ENCODE data around the gene FADS1.

Gene FADS1

DNA sequence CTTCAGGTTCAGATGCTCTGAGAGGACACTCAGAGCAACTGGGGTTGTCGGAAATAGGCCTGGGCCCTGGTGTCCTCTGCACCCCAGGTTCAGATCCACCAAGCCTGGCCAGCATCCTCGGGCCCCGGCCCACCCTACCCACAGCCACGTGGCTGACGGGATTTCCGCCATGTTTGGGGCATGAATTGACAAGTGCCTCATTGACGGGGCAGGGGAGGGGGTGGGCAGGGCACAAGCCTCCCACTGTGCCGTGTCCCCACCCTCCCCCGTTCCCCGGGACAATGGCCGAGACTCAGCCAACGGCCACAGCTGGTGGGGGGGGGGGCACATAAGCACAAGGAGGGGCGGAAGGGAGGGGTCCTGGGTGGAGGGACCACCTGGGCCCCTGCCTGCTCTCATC lies 55.9 kb downstream of the FADS1 start:
- DNase-seq (ENCODE audit: low read depth): no peak

DNA sequence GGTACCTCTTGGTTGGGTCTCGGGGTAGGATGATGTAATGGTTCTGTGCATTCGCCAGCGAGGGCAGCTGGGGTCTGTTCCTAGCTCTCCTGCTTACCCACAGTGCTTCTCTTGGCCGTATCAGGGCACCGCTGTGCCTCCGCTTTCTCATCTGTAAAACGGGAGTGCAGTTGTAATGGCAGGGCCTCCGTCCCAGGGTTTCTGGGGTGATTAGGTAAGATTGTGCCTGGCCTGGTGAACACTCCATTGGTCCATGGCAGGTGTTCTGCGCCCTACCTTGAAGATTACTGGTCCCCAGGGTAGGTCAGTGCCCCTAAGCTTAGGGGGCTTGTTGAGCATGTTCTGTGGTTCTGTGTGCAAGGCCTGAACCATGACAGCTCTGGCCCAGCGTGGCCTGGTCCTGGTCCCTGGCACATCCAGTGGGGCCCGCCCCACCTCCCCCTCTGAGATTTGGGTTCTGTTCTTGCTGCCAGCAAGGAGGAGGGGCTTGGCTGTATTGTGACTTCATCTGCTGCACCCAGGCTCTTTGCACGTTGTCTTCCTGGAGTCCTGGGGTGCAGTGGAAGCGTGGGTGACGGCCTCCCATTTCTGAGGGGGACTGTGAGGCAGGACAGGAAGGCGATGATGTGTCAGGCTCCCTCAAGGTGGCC lies 59.5 kb downstream of the FADS1 start:
- no peak for DNase-seq (ENCODE audit: low read depth)

DNA sequence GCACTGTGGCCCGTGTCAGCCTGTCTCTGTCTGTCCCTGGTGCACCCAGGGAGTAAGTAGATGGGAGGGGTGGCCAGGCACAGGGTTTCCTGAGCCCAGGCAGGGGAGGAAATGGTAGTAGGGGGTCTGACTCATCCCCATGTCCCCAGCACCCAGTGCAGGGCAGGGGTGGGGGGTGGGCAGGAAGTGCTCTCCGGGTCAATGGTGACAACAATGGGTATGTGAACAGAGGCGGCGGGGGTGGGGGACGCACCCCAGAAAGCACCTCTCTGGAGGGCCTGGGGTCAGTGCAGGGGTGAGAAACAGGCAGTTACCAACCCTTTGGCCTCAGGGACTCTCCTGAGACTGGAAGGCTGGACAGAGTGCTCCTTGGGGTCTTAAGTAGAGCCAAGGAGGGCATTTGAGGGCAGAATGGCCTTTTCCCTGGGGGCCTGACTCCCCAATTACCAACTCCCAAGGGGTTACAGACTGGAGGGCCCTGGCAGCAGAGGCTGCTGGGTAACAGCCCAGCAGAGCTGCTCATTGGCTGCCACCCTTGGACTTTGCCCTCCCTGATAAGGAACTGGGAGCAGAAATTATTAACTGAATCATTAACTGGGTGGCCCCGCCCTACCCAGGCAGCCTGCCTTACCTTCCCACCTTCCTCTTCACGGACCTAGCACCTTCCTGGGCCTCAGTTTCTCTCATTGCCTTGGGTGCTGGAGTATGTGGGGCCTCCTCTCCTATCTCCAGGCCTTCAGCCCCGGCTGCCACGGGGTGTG lies 60.2 kb downstream of the FADS1 start:
- DNase-seq (ENCODE audit: low read depth): peak; percentile 29

DNA sequence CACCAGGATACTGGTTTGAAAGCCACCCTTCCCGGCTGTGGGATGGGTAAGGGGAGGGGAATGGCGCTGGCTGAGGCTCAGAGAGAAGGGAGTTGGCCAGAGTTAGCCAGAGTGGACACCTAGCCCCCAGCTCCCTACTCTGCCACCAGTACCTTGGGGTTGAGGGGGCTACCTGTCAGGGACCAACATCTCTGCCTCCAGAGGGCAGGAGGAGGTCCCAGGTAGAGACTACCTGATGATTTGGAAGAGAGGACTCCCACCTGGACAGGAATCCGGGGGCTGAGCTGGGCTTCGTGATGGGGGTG lies 60.7 kb downstream of the FADS1 start:
- no peak for DNase-seq (ENCODE audit: low read depth)

DNA sequence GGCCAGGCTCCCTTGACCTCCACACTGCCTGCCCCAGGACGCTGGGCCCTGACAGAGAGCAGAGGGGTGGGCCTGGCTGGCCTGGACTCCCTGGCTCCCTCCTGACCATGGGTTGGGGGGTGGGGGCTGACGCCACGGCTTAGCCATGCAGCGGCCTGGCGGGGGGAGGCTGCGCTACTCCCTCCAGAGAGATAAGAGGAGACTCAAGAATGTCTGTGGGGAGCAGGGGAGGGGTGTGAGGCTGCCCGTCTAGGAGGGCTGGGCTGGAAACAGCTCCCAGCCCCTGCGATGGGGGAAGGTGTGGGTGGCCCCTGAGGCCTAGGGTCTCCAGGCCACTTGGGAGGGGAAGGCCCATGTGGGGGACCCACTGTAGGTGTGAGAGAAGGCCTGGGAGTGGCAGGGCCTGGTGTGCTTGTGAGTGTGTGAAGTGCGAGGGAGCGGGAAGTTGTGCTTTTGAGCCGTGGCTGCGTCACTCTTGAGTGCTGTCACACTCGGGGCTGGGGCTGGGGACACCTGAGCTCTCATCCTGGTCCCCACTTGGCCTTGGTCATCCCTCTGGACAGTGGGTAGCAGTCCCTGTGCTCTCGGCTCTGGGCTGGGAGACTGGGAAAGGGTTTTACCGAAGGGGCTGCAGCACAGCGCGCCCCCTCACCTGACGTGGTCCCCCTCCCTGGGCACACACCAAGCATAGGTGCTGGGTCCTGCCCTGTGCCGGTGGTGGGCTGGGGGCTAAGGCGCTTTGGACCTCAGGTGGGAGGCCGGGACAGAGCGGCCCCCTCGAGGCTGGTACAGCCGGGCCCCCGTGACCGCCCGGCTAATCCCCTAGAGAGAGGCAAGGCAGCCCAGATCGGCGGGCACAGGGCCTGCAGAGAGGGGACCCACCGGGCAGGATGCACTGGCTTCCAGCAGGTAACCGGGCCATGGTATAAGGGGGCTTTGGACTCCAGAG lies 62.0 kb downstream of the FADS1 start:
- no peak for DNase-seq (ENCODE audit: low read depth)

DNA sequence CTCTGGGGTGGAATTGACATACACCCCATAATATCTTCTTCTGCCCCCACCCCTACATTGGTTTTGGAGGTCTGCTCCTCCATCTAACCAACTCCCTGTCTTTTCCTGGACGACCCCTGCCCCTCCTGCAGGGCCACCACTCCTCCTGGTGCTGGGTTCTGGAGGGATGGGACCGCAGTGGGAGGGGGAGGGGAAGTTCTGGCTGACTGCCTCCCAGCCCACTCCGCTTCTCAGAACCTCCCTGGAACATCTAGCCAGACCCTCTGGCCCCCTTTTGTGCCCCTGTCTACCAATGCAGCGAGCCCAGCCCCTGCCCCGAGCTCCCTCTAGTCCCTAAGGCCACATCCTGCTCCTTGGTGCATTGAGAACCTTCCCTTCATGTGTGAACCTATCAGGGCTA lies 63.1 kb downstream of the FADS1 start:
- DNase-seq (ENCODE audit: low read depth): no peak

DNA sequence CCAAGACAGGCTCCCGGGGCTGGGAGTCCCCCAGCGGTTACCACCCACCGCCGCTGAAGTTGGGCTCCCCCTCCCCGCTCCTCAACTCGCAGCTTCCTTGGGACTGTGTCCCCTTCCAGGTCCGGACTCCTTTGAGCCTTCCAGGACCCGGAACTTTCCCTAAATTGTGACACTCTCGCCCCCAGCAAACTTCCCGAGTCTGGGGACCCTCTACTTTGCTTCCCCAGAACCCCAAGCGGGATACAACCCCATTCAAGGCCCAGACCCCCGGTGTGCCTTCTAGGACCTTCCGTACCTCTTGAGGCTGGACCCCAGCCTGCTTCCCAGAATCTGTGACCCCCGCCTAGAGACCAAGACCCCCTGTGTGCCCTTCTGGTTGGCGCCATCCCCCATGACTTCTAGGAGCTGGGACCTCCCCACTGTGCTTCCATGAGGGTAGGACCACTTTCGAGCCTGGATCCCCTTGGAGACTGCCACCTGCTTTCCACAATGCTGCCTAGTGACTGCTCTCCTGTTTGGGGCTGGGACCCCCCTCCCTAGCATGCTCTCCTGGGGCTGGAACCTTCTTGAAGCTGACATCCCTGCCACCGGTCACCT lies 63.8 kb downstream of the FADS1 start:
- no peak for DNase-seq (ENCODE audit: low read depth)

DNA sequence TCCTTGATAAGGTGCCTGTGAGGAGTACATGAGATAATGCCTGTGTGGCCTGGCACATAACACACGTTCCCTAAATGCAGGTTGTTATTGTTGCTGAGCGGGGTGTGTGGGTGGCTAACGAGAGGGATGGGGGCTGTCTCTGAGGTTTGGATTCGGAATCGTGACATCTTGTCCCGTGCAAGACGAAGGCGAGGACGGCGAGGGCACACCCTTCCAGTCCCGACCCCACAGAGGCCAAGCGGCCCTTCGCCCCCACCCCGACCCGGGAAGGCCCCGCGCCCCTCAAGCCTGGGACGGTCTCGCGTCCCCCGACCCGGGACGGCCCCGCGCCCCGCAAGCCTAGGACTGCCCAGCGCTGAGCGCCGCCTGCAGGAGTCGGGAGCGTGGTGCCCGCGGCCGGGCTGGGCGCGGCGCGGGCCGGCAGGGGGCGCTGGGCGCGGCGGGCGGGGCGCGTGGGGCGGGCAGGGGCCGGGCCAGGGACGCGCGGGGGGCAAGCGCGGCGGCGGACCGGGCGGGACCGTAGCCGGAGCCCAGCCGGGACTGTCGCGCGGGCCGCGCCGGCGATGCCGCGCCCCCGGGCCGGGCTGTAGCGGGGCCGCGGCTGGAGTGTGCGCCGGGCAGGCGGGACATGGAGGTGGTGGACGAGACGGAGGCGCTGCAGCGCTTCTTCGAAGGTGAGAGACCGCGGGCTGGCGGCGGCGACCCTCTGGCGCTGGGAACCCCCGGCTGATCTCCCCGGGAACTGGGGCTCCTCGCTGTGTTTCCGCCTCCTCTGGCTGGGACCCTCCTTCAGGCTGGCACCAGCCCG lies 64.5 kb downstream of the FADS1 start, which contains the start of gene MYRF:
Gene MYRF (plus strand): TSS at position 520 of the 808 bp plus-strand sequence. CDS start 109 bp downstream, at position 629.
- peak; percentile 45 for DNase-seq (ENCODE audit: low read depth)

DNA sequence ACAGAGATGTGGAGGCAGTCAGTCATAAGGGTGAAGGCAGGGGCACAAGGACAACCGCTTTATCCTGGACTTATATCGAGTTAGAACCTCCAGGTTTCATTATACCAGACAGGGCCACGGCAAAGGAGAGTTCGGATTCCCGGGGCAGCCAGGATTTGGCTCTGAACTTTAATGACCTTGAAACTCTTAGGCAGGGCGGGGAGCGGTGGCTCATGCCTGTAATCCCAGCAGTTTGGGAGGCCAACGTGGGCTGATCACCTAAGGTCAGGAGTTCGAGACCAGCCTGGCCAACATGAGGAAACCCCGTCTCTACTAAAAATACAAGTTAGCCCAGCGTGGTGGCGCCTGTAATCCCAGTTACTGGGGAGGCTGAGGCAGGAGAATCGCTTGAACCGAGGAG lies 65.4 kb downstream of the FADS1 start:
- DNase-seq (ENCODE audit: low read depth): no peak

DNA sequence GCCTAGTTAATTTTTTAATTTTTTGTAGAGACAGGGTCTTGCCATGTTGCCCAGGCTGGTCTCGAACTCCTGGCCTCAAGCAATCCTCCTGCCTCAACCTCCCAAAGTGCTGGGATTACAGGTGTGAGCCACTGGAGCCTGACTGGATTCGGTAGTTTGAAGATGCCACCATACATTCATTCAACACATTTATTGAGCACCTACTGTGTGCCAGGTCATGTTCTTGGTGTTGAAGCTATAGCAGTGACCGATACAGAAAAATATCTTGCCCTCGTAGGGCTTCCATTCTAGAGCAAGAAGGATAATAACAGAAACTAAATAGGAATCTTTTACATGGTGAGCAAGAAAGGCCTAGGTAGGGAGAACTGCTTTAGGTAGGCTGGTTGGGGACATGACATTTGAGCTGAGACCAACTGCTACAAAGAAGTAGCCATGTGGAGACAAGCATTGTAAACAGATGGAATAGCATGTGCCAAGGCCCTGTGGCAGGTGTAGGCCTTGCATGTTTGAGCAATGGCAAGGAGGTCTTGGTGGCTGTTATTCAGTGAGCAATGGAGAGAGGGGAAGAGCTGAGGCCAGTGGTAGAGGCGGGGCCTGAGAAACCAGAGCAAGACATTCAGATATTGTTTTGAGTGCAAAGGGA lies 66.1 kb downstream of the FADS1 start:
- DNase-seq (ENCODE audit: low read depth): no peak

Data from stimulated activated CD8-positive, alpha-beta memory T cell treated with anti-CD3 and anti-CD28 coated beads, Interleukin-12 subunit alpha, Interleukin-12 subunit beta, amount 100 ng/mL, for 4 hours (primary cell).